K562 (cell line): ENCODE measurements around the gene TUBB6. TPM values are rescaled to one million over a fixed set of nuclear protein-coding genes. Genes with fewer than 3 reads are reported as not detected.

Experiments
- CHD4 ChIP-seq: fragments of 200-600 bp; sonication (generic); IDR thresholded peaks from 3 replicates; pipeline ENCODE4 v1.6.1; 2012; ENCODE audit warnings: low read depth, mild to moderate bottlenecking, mixed read lengths, low read length, inconsistent platforms; ENCODE audit not compliant: insufficient read depth, insufficient replicate concordance, poor library complexity, severe bottlenecking
- DMBX1 ChIP-seq: fragments of 250-450 bp; sonication (Bioruptor Pico); IDR thresholded peaks from 2 replicates; pipeline ENCODE4 v1.8.0; 2022; ENCODE audit warnings: inconsistent platforms, mild to moderate bottlenecking, moderate library complexity, borderline replicate concordance
- ETV5 ChIP-seq: sonication (generic); formaldehyde crosslinking; IDR thresholded peaks from 2 replicates; pipeline ENCODE4 v1.4.0; 2020; ENCODE audit warnings: low read depth, mild to moderate bottlenecking, missing genetic modification reagents
- HMGN3 ChIP-seq: IDR thresholded peaks from 2 replicates; pipeline ENCODE4 v1.6.1; 2011; ENCODE audit warnings: borderline replicate concordance, low read depth, mild to moderate bottlenecking, mixed read lengths, low read length; ENCODE audit not compliant: insufficient read length; ENCODE audit errors: extremely low read depth
- IFI16 ChIP-seq: fragments of 250-450 bp; sonication (Bioruptor Pico); IDR thresholded peaks from 2 replicates; pipeline ENCODE4 v2.1.2; 2022; ENCODE audit warnings: mild to moderate bottlenecking, inconsistent platforms
- JUN ChIP-seq, 2 experiments: sonication (generic) in 1 of 2; formaldehyde crosslinking in 1 of 2; IDR thresholded peaks; 2 replicates each; pipeline versions ENCODE4 v1.6.1 to v1.8.0; 2012 to 2022; ENCODE audit warnings: borderline replicate concordance in 2 of 2, mild to moderate bottlenecking in 2 of 2, improper control_type of control experiment in 1 of 2, low read depth in 1 of 2, low read length in 1 of 2, missing genetic modification reagents in 1 of 2
- MTA1 ChIP-seq: fragments of 450-650 bp; IDR thresholded peaks from 2 replicates; pipeline ENCODE4 v1.6.1; 2017; ENCODE audit warnings: borderline replicate concordance
- MYC ChIP-seq, 2 experiments: fragments of 250-450 bp in 1 of 2; sonication (Bioruptor Pico) in 1 of 2; IDR thresholded peaks; 2 replicates each; pipeline versions ENCODE4 v1.5.1 to v1.6.1; 2012 to 2021; ENCODE audit warnings: low read depth in 2 of 2, borderline replicate concordance in 1 of 2, improper control_type of control experiment in 1 of 2, low read length in 1 of 2, mild to moderate bottlenecking in 1 of 2, moderate library complexity in 1 of 2
- NRF1 ChIP-seq, 2 experiments: fragments of 450-650 bp; IDR thresholded peaks in 1 of 2; conservative IDR thresholded peaks in 1 of 2; 2 replicates each; pipeline ENCODE4 v1.6.1; 2014; ENCODE audit warnings: mild to moderate bottlenecking in 2 of 2
- SIN3A ChIP-seq, 2 experiments: fragments of 150-350 bp in 1 of 2; IDR thresholded peaks; 2 replicates each; pipeline ENCODE4 v1.6.1; 2011 to 2016; ENCODE audit warnings: borderline replicate concordance in 2 of 2, low read depth in 2 of 2, low read length in 2 of 2, mild to moderate bottlenecking in 2 of 2, moderate library complexity in 2 of 2; ENCODE audit not compliant: control insufficient read depth in 1 of 2
- SIX5 ChIP-seq, 2 experiments: IDR thresholded peaks; 2 replicates each; pipeline ENCODE4 v1.6.1; 2011; ENCODE audit warnings: low read length in 2 of 2, borderline replicate concordance in 1 of 2, low read depth in 1 of 2, mild to moderate bottlenecking in 1 of 2, moderate library complexity in 1 of 2; ENCODE audit not compliant: insufficient read depth in 1 of 2
- SMARCA4 ChIP-seq: fragments of 450-650 bp; IDR thresholded peaks from 2 replicates; pipeline ENCODE4 v1.6.1; 2016
- SNIP1 ChIP-seq: fragments of 450-650 bp; IDR thresholded peaks from 2 replicates; pipeline ENCODE4 v1.7.1; 2017; ENCODE audit warnings: low read depth, mild to moderate bottlenecking
- SUPT5H ChIP-seq: fragments of 450-650 bp; IDR thresholded peaks from 2 replicates; pipeline ENCODE4 v1.6.1; 2016
- TARDBP ChIP-seq: fragments of 450-650 bp; IDR thresholded peaks from 2 replicates; pipeline ENCODE4 v1.6.1; 2016
- ZNF23 ChIP-seq: fragments of 250-450 bp; sonication (Bioruptor Pico); IDR thresholded peaks from 2 replicates; pipeline ENCODE4 v1.4.0; 2020; ENCODE audit warnings: mild to moderate bottlenecking
- ZNF316 ChIP-seq: fragments of 450-650 bp; IDR thresholded peaks from 2 replicates; pipeline ENCODE4 v1.6.1; 2016
- ZNF699 ChIP-seq: fragments of 250-450 bp; sonication (Bioruptor Pico); IDR thresholded peaks from 2 replicates; pipeline ENCODE4 v1.8.0; 2021; ENCODE audit warnings: mild to moderate bottlenecking, moderate library complexity; ENCODE audit not compliant: insufficient replicate concordance
- polyA plus RNA-seq, 8 experiments: library from polyadenylated mRNA; depleted of rRNA in 4 of 8; stranded (reverse) in 5 of 8; unstranded in 3 of 8; fragments of >200 nt; fragmentation: Nextera tagmentation in 2 of 8; fragmentation: Illumina TruSeq in 1 of 8; extraction: Ambion mirVana in 2 of 8; extraction: Trizol in 1 of 8; gene quantifications; 2 replicates each; pipeline versions ENCODE4 v1.2.1 to v1.2.3, GENCODE V29; 2011 to 2014; ENCODE audit warnings: inconsistent platforms in 1 of 8, missing spikeins in 1 of 8
- total RNA-seq, 7 experiments: library from RNA; depleted of rRNA in 6 of 7; stranded (reverse); fragments of >200 nt in 6 of 7; fragmentation: Illumina TruSeq in 2 of 7; extraction: Trizol in 2 of 7; gene quantifications; 2 replicates each; pipeline versions ENCODE4 v1.2.1 to v1.2.3, GENCODE V29; 2011 to 2021; ENCODE audit warnings: low replicate concordance in 1 of 7
- TF ChIP-seq, protein P1 (sequence below), 2 experiments: fragments of 200-800 bp in 1 of 2; sonication (Bioruptor generic) in 1 of 2; sonication (generic) in 1 of 2; formaldehyde crosslinking in 1 of 2; IDR thresholded peaks in 1 of 2; conservative IDR thresholded peaks in 1 of 2; 2 replicates each; pipeline versions ENCODE4 v1.5.0 to v1.6.1; 2016 to 2020; ENCODE audit warnings: missing compliant biosample characterization in 1 of 2, missing genetic modification characterization in 1 of 2, missing genetic modification reagents in 1 of 2
- TF ChIP-seq, protein P2 (sequence below): sonication (generic); formaldehyde crosslinking; IDR thresholded peaks from 2 replicates; pipeline ENCODE4 v1.8.0; 2023; ENCODE audit warnings: mild to moderate bottlenecking, missing genetic modification reagents

TUBB6 gene
- total and polyA plus RNA-seq, 9 of the 15 experiments (the other 6 are each of a cell fraction or from before 2014, with no cell fraction given) = 43.9 to 404 (median 81.1) TPM

DNA sequence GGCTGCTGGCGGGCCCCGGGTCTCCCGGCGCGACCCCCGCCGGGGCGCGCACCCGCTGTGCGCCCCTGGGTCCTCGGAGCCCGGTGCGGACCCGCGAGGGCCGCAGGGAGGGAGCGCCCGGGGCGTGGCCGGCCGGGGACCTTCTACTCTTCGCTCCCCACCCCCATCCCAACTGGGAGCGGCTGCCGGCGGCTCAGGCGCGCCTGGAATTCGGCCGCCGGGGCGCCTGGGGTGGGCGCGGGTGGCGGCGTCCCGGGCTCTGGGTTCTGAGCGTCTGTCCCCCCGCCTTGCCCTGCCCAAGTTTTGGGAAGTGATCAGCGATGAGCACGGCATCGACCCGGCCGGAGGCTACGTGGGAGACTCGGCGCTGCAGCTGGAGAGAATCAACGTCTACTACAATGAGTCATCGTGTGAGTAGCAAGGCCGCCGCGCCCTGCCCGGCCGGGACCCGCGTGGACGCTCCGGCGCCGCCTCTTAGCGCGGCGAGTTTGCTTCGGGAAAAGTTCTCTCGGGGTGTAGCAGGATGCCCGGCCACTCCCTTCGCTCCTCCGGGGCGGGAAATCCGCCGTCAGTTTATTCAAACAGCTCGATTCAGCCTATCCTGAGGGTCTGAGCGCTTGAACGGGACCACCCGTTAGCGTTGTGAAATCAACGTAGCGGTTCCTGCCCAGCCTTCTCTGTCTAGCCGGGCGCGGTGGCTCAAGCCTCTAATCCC is 502 bp downstream of the TUBB6 start (continued):
- TF ChIP-seq, protein P1, sequence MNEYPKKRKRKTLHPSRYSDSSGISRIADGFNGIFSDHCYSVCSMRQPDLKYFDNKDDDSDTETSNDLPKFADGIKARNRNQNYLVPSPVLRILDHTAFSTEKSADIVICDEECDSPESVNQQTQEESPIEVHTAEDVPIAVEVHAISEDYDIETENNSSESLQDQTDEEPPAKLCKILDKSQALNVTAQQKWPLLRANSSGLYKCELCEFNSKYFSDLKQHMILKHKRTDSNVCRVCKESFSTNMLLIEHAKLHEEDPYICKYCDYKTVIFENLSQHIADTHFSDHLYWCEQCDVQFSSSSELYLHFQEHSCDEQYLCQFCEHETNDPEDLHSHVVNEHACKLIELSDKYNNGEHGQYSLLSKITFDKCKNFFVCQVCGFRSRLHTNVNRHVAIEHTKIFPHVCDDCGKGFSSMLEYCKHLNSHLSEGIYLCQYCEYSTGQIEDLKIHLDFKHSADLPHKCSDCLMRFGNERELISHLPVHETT (CRISPR knock-in tag; conservative IDR thresholded peaks at IDR 0.05 in 1 of 2, IDR thresholded peaks at IDR 0.05 in 1 of 2) = peak in 1 of 2 experiments; percentile 20; a peak in 1 of 4 replicates
- no peak for TF ChIP-seq ZNF699 (CRISPR knock-in tag)
- TF ChIP-seq DMBX1 = no peak
- TF ChIP-seq NRF1 (conservative IDR thresholded peaks at IDR 0.05 in 1 of 2, IDR thresholded peaks at IDR 0.05 in 1 of 2) = peak; percentile 58 to 66; a peak in 3 of 4 replicates
- TF ChIP-seq SNIP1 = no peak
- peak; percentile 66; the same call in 1 of the 2 replicates for TF ChIP-seq SMARCA4
- TF ChIP-seq ETV5 (CRISPR knock-in tag) = 0 out of 2 replicates have a peak, but pooled peaks have one; percentile 24
- no peak for TF ChIP-seq CHD4
- peak; percentile 15; the same call in 1 of the 2 replicates for TF ChIP-seq SUPT5H
- TF ChIP-seq TARDBP = peak; percentile 42; the same call in 1 of the 2 replicates
- TF ChIP-seq ZNF316 = 0 out of 2 replicates have a peak, but pooled peaks have one; percentile 2
- peak; percentile 75 for TF ChIP-seq MYC (IDR thresholded peaks at IDR 0.05; ENCODE audit: low read depth, low read length)
- TF ChIP-seq MYC (CRISPR knock-in tag; IDR thresholded peaks at IDR 0.05; ENCODE audit: borderline replicate concordance, low read depth) = peak; percentile 53; the same call in 1 of the 2 replicates
- peak; percentile 53; the same call in 1 of the 2 replicates for TF ChIP-seq MTA1
- TF ChIP-seq IFI16 = no peak
- TF ChIP-seq HMGN3 = peak; percentile 46
- TF ChIP-seq ZNF23 (CRISPR knock-in tag) = no peak
- TF ChIP-seq JUN (IDR thresholded peaks at IDR 0.05; ENCODE audit: borderline replicate concordance, low read depth, low read length) = peak; percentile 80
- no peak; the same call in 1 of the 2 replicates for TF ChIP-seq JUN (CRISPR knock-in tag; IDR thresholded peaks at IDR 0.05; ENCODE audit: borderline replicate concordance)
- TF ChIP-seq SIX5 (IDR thresholded peaks at IDR 0.05; ENCODE audit: borderline replicate concordance in 1 of 2, insufficient read depth in 1 of 2, low read depth in 1 of 2, low read length in 2 of 2) = no peak
- TF ChIP-seq SIN3A (IDR thresholded peaks at IDR 0.05; ENCODE audit: borderline replicate concordance in 2 of 2, control insufficient read depth in 1 of 2, low read depth in 2 of 2, low read length in 2 of 2) = peak in 1 of 2 experiments; percentile 73; a peak in 1 of 4 replicates
- TF ChIP-seq, protein P2, sequence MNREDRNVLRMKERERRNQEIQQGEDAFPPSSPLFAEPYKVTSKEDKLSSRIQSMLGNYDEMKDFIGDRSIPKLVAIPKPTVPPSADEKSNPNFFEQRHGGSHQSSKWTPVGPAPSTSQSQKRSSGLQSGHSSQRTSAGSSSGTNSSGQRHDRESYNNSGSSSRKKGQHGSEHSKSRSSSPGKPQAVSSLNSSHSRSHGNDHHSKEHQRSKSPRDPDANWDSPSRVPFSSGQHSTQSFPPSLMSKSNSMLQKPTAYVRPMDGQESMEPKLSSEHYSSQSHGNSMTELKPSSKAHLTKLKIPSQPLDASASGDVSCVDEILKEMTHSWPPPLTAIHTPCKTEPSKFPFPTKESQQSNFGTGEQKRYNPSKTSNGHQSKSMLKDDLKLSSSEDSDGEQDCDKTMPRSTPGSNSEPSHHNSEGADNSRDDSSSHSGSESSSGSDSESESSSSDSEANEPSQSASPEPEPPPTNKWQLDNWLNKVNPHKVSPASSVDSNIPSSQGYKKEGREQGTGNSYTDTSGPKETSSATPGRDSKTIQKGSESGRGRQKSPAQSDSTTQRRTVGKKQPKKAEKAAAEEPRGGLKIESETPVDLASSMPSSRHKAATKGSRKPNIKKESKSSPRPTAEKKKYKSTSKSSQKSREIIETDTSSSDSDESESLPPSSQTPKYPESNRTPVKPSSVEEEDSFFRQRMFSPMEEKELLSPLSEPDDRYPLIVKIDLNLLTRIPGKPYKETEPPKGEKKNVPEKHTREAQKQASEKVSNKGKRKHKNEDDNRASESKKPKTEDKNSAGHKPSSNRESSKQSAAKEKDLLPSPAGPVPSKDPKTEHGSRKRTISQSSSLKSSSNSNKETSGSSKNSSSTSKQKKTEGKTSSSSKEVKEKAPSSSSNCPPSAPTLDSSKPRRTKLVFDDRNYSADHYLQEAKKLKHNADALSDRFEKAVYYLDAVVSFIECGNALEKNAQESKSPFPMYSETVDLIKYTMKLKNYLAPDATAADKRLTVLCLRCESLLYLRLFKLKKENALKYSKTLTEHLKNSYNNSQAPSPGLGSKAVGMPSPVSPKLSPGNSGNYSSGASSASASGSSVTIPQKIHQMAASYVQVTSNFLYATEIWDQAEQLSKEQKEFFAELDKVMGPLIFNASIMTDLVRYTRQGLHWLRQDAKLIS (CRISPR knock-in tag) = 0 out of 2 replicates have a peak, but pooled peaks have one; percentile 9
